ENCODE results near the gene MRPL47. TPM values are rescaled to one million over a fixed set of nuclear protein-coding genes. Genes with fewer than 3 reads are reported as not detected.

Gene MRPL47
- total RNA-seq, 1 experiment from 2014 or later: 83.8 TPM

- in situ Hi-C loops (cut with HindIII; ENCODE audit: low pct_unique_long_range_greater_than_20kb, low sequenced_read_pairs): no loop called here
- peak; percentile 14 for DNase-seq (ENCODE audit: low read depth)
Measured at GRCh38 chr3:179603831-179604230, 607 bp downstream of the MRPL47 start.

GRCh38 chr3:179603321-179603720 lies 1.1 kb downstream of the MRPL47 start:
- in situ Hi-C loops (cut with HindIII; ENCODE audit: low pct_unique_long_range_greater_than_20kb, low sequenced_read_pairs): no loop called here
- no peak for DNase-seq (ENCODE audit: low read depth)

GRCh38 chr3:179599531-179599930 lies 4.9 kb downstream of the MRPL47 start:
- no peak for DNase-seq (ENCODE audit: low read depth)
- in situ Hi-C loops (cut with HindIII; ENCODE audit: low pct_unique_long_range_greater_than_20kb, low sequenced_read_pairs): no loop called here

- no peak for DNase-seq (ENCODE audit: low read depth)
- in situ Hi-C loops (cut with HindIII; ENCODE audit: low pct_unique_long_range_greater_than_20kb, low sequenced_read_pairs): no loop called here
Measured at GRCh38 chr3:179591313-179591712, 13.1 kb downstream of the MRPL47 start.

- in situ Hi-C loops (cut with HindIII; ENCODE audit: low pct_unique_long_range_greater_than_20kb, low sequenced_read_pairs): no loop called here
- DNase-seq (ENCODE audit: low read depth): no peak
Measured at GRCh38 chr3:179590669-179591068, 13.8 kb downstream of the MRPL47 start.

GRCh38 chr3:179589143-179589542 lies 15.3 kb downstream of the MRPL47 start:
- no peak for DNase-seq (ENCODE audit: low read depth)
- in situ Hi-C loops (cut with HindIII; ENCODE audit: low pct_unique_long_range_greater_than_20kb, low sequenced_read_pairs): no loop called here

- in situ Hi-C loops (cut with HindIII; ENCODE audit: low pct_unique_long_range_greater_than_20kb, low sequenced_read_pairs): no loop called here
- no peak for DNase-seq (ENCODE audit: low read depth)
Measured at GRCh38 chr3:179580992-179581391, 23.4 kb downstream of the MRPL47 start.

- in situ Hi-C loops (cut with HindIII; ENCODE audit: low pct_unique_long_range_greater_than_20kb, low sequenced_read_pairs): no loop called here
- no peak for DNase-seq (ENCODE audit: low read depth)
Measured at GRCh38 chr3:179565496-179565895, 38.9 kb downstream of the MRPL47 start.

- in situ Hi-C loops (cut with HindIII; ENCODE audit: low pct_unique_long_range_greater_than_20kb, low sequenced_read_pairs): no loop called here
- DNase-seq (ENCODE audit: low read depth): peak; percentile 74
Measured at GRCh38 chr3:179563271-179563783, 41.1 kb downstream of the MRPL47 start.

- DNase-seq (ENCODE audit: low read depth): peak; percentile 100
- in situ Hi-C loops (cut with HindIII; ENCODE audit: low pct_unique_long_range_greater_than_20kb, low sequenced_read_pairs): no loop called here
Measured at GRCh38 chr3:179562591-179563270, 41.7 kb downstream of the MRPL47 start, which contains the start of gene ACTL6A. Gene ACTL6A, plus strand, starts transcription at chr3:179562926. Its CDS starts 167 bp downstream, at chr3:179563093.

- DNase-seq (ENCODE audit: low read depth): peak; percentile 79
- in situ Hi-C loops (cut with HindIII; ENCODE audit: low pct_unique_long_range_greater_than_20kb, low sequenced_read_pairs): no loop called here
Measured at GRCh38 chr3:179560791-179561190, 43.6 kb downstream of the MRPL47 start.

- peak; percentile 54 for DNase-seq (ENCODE audit: low read depth)
- in situ Hi-C loops (cut with HindIII; ENCODE audit: low pct_unique_long_range_greater_than_20kb, low sequenced_read_pairs): no loop called here
Measured at GRCh38 chr3:179558742-179559364, 45.6 kb downstream of the MRPL47 start.

- DNase-seq (ENCODE audit: low read depth): no peak
- in situ Hi-C loops (cut with HindIII; ENCODE audit: low pct_unique_long_range_greater_than_20kb, low sequenced_read_pairs): no loop called here
Measured at GRCh38 chr3:179551349-179552105, 52.9 kb downstream of the MRPL47 start.

GRCh38 chr3:179546814-179547241 lies 57.6 kb downstream of the MRPL47 start:
- DNase-seq (ENCODE audit: low read depth): no peak
- in situ Hi-C loops (cut with HindIII; ENCODE audit: low pct_unique_long_range_greater_than_20kb, low sequenced_read_pairs): no loop called here

- in situ Hi-C loops (cut with HindIII; ENCODE audit: low pct_unique_long_range_greater_than_20kb, low sequenced_read_pairs): no loop called here
- peak; percentile 27 for DNase-seq (ENCODE audit: low read depth)
Measured at GRCh38 chr3:179544981-179545645, 59.3 kb downstream of the MRPL47 start.

- in situ Hi-C loops (cut with HindIII; ENCODE audit: low pct_unique_long_range_greater_than_20kb, low sequenced_read_pairs): no loop called here
- no peak for DNase-seq (ENCODE audit: low read depth)
Measured at GRCh38 chr3:179542375-179542774, 62.1 kb downstream of the MRPL47 start.

GRCh38 chr3:179541596-179541995 lies 62.8 kb downstream of the MRPL47 start:
- in situ Hi-C loops (cut with HindIII; ENCODE audit: low pct_unique_long_range_greater_than_20kb, low sequenced_read_pairs): no loop called here

GRCh38 chr3:179541094-179541493 lies 63.3 kb downstream of the MRPL47 start:
- no peak for DNase-seq (ENCODE audit: low read depth)
- in situ Hi-C loops (cut with HindIII; ENCODE audit: low pct_unique_long_range_greater_than_20kb, low sequenced_read_pairs): no loop called here

More at GRCh38 chr3:179541596-179541995, 62.8 kb downstream of the MRPL47 start:
- DNase-seq (ENCODE audit: low read depth): no peak

Data from Caki2 (cell line).